ENCODE measurements around the gene SYNGR1.

SYNGR1 gene

GRCh38 chr22:39431821-39432251 lies 82.0 kb downstream of the SYNGR1 start:
- no peak for DNase-seq

GRCh38 chr22:39432361-39432811 lies 82.6 kb downstream of the SYNGR1 start:
- DNase-seq = no peak

- DNase-seq = no peak
Observed at GRCh38 chr22:39433476-39434242, 83.9 kb downstream of the SYNGR1 start.

GRCh38 chr22:39434243-39434653 lies 84.5 kb downstream of the SYNGR1 start:
- DNase-seq = no peak

GRCh38 chr22:39434721-39435120 lies 84.9 kb downstream of the SYNGR1 start:
- DNase-seq = no peak

Data from stimulated activated CD8-positive, alpha-beta memory T cell treated with anti-CD3 and anti-CD28 coated beads, Interleukin-4, amount 100 ng/mL, for 48 hours (primary cell).